Measurements from ENCODE around the gene TBC1D5.

GRCh38 chr3:17672506-17672905 lies 69.9 kb downstream of the TBC1D5 start:
- no peak for TF ChIP-seq POLR2A (IDR thresholded peaks at IDR 0.05; ENCODE audit: low read depth, low read length)
- no peak for TF ChIP-seq POLR2AphosphoS5 (IDR thresholded peaks at IDR 0.05; ENCODE audit: low read depth, low read length)
